ENCODE results near the gene TJAP1.
"Not testable (repeated sequence)": the region's sequence is repeated elsewhere in the genome, so short reads cannot be mapped to it uniquely, and the experiment has no call there.

Gene TJAP1

DNA sequence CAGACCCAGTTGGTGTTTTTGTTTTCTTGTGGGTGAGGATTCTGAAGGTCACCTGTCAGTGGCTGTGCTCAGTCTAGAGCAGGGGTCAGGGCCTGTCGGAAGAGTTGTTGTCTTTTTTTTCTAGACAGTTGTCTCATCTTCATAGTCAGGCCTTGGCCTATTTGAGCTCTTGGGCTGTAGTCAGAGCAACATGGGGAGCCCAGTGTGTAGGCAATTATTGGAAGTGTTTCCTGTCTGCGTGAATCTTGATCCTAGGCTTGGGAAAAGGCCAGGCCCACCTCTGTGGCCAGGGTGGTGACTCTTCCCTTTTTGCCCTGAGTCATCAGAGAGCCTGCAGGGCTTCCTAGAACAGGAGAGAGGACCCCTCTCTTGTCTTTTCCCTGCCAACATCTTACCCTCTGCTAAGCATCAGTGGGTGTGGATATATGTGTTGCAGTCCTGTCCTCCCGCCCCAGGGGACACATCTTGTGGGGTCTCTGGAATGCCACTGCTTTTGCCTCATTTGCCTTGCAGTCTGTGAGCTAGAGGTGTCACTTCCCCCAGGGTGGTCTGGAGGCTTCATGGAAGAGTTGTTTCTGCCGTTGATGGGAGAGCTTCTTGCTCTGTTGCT lies 11.4 kb downstream of the TJAP1 start:
- DNase-seq: no peak

DNA sequence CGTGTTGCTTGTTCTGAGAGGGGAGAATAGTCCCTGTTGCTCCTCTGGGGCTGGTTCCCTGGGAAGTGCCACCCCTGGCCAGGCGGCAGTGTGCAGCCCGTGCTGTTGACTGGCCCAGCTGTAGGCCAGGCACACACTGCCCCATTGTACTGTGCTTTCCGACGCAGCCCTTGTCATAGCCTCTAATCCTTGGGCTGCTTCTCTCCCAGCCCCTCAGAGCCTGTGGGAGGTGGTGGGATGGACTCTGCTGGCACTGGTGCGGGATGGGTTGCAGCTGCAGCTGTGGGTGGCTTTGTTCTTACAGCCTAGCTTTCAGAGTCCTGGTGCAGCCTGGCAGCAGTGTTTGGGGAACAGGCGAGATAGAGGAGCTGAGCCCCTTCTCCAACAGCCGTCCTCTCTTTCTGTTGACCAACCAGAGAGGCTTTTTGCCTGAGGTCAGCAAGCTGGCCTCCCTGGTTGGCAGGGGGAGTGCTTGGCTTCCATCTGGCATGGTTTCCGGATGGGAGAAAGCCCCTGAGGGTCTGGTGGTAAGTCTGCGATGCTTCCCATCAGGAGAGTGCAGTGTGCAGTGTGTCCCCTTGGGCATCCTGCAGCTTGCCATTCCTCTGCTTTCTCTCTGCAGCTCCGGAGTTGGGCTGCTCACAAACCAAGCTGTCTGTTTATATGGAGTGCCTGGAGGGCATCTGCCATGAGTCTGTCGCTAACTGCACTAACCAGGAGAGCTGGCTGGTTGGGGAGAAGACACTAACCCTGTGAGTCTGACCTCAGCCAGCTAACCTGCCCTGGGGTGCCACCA lies 12.1 kb downstream of the TJAP1 start:
- no peak for DNase-seq

DNA sequence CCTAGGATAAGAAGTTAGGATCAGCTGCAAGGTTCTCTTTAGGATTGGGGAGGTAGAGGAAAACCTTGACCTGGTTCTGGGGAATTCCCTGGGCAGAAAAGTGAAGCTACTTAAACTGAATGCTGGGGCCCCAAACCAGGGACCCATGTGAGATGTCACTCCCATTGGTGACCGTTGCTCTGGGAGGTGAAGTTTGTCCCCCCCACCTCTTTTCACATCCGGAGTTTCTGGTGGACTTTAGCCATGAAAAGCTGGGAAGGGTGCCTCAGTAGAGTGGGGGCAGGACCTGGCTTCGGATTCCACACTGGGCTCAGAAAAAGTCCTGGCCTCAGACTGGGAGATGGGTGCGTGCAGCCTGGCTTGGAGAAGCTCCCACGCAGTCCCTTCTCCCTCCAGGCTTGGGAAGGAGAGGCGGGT lies 13.2 kb downstream of the TJAP1 start:
- DNase-seq: no peak

DNA sequence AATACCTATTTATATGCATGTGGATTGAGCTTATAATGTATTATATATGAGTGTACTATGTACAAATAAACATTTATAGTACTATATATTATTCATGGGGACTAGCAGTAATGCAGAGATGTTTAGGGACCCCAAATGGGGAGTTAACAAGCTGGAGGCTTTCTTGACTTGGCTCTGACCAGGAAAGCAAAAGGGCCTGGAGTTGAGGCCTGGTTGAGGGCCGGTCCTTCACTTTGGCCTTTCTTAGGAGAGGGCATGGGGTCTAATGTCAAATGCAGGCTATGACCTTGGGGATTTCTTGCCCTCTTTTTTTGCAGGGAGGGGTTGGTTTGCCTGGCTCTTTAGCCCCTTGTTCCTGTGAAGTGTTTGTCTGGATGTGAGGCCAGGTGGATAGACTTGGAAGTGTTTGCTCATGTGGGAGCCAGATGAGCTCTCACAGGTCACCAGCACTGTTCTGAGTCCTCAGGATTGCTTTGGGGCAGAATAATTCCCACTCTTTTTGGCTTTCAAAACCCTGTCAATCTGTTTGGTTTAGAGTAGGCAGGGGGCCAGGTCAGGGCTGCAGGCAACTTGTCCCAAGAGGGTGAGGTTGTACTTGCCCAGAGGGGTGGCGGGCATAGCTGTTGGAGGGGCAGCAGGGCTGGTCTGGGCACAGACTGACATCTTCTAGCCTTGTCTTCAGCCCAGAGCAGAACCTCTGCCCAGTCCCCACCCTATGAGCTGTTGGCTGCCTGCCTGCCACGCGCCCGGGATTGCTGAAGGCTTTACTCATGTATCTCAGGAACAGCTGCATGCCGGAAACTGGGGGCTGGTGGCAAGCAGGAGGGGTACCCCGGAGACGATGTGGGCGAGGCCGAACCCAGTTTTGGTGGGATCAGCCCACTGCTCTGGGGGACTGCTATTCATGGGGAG lies 14.6 kb downstream of the TJAP1 start:
- no peak for DNase-seq

DNA sequence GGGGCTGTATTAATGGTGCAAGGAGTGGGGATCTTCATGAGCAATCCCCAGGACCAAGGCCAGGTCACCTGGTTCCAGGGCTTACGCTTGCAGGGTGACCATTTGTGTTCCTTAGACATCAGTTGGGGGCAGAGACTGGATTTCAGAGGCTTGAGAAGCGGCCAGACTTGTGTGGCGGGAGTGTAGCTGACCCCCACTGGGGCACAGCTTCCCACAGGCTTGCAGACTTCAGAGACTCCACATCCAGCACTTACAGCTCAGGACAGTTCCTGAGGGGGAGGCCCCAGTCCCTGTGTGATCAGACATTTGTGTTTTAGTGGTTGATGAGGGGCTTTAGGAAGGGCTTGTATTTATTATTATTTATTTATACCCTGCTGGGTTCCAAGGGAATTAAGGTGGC lies 15.3 kb downstream of the TJAP1 start:
- no peak for DNase-seq

DNA sequence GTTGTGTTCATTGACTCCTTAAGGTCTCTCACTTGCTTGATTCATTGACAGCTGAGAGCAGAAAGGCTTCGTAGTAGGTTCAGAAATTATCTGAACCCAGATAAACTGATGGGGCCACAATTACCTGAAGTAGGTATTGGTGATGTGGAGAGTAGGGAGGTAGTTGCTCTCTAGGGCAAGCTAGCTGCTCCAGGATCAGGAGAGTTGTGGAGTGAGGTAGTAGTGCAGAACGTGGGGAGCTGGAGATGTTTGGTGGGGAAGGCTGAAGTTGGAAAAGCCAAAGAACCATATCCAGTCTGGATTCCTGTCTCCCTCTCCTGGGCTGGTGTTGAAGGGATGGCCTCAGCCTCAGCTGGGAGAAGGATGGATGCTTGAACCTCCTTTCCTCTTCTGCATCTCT lies 15.9 kb downstream of the TJAP1 start:
- DNase-seq: no peak

DNA sequence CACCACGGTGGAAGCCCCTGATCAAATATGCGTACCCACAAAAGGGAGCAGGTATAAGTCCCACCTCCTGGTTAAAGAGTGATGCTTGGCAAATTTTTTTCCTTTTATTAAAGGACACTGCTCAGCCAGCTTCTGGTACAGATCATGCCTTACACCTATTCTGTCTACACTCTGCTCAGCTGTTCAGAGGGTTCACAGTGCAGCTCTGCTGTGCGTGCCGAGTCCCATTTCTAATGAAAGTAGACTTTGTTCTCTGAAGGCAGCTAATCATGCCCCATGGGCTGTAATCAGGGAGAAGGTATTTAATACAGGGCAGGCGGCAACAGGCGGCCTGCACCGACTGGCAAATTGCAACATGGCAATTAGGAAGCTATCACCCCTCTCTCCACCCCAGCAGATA lies 16.5 kb downstream of the TJAP1 start:
- no peak for DNase-seq

DNA sequence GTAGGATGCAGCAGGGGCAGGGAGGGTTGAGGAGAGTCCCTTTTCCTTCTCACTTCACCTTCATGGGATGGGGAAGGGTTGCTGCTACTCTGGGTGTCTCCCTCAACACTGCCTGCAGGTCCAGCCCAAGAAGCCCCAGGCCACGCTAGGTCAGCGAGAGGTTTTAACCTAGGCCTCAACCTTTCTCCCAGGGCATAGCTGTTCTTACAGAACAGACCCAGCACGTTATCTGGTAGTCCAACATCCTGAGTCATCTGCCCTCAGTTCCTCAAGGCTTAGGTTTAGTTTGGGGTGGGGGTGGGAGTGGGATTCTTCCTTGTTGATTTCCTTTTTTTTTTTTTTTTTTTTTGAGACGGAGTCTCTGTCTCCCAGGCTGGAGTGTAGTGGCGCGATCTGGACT lies 17.0 kb downstream of the TJAP1 start:
- no peak for DNase-seq

DNA sequence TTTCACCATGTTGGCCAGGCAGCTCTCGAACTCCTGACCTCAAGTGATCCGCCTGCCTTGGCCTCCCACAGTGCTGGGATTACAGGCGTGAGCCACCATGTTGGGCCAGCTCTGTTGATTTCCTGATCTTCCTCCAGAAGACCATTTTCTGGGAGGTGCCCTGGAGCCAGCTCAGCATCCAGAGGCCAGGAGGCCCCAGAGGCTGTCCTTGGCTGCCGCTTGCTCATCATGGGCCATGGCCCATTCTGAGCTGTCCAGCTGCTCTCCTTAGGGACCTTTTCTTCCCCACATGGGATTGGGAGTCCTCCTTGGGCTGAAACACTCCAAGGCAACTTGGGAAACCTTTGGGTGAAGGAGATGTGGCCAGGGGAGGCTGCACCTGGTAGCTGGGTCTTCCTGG lies 17.4 kb downstream of the TJAP1 start:
- no peak for DNase-seq

DNA sequence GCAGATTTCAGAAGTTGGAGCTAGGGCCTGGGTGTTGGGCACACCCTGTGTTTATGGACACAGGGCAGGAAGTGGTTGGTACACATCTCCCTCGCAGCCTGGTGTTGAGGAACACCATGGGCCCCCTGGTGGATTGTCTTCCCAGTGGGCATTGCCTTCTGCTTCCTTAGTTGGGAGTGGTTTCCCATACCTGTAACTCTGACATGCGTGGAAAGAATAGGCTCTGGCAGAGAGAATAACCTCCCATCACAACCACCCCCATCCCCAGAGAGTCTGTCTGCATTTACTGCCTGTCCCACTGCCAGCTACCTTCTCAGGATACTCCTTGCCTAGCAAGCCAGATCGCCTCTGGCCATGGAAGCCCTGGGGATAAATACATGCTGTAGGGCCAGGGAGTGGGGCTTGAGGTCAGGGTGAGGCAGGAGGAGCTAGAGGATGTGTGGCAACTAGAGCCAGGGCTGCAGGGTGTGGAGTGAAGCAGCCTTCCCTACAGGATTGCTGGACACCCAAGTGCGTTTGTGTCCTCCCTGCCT lies 18.1 kb downstream of the TJAP1 start:
- DNase-seq: no peak

DNA sequence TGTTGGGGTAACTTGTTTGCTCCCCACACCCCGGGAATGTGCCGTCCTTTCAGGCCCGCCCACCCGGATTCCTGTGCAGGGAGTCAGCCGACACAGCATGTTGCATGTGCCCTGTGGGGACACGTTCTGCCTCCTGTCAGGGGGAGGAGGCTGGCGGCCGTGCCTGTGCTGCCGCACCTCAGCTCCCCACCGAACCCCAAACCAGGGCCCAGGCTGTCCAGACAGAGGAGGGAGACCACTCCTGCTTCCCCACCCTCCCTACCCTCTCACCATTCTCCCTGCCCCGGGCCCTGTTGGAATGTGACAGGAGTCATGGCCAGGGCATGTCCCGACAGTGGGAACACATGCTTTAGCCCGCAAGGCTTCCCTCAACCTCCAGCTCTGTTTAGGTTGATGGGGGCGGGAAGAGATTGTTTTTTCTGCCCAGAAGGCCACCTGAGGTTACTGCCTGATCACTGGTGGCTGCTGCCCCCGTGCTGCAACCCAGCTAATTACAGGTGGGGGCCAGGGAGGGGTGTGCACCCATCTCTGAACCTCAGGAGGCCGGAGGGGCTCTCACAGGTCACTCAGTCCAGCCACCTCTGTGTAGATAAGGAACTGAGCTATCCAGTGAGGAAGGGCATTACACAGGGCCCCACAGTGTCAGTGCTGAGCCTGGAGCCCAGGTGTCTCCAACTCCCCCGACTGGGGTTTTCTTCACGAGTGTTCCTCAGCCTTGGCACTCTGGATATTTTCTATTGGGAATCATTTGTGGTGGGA lies 19.2 kb downstream of the TJAP1 start:
- no peak for DNase-seq

DNA sequence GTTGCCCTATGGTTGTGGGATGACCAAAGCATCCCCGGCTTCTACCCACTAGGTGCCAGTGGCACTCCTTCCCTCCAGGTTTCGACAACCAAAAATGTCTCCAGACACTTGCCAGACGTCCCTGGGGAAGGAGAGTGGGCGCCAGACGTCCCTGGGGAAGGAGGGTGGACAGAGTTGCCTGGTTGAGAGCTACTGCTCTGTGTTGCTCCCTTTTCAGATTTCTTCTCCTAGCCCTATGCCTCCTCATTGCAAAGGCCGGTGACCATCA lies 19.7 kb downstream of the TJAP1 start:
- DNase-seq: no peak

DNA sequence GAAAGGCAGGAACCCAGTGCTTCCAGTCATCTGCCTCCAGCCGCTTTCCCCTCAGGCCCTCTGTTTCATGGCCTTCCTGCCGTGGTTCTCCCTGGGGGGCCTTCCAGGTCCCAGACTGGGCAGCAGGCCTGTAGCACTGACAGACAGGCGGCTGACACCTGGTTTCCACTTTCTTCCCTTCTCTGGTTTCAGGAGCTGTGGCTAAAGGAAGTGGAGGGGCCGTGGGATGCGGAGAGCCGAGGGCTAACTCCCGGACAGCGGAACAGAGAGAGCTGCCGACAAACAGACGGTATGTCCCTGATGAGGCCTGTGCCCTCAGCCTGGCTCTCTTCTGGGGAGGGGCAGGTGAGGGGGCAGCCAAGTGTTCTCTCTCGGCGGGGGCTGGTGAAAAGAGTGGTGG lies 20.3 kb downstream of the TJAP1 start:
- no peak for DNase-seq

DNA sequence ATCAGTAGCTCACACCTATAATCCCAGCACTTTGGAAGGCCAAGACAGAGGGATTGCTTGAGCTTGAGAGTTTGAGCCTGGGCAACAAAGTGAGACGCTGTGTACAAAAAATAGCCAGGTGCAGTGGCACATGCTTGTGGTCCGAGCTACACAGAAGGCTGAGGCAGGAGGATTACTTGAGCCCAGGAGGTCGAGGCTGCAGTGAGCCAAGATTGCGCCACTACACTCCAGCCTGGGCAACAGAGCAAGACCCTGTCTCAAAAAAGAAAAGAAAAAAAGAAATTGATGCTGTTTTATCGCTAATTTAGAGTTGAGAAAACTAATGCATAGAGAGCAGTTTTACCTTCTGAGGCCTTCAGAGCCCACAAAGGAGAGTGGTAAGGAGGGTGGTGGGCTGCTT lies 20.9 kb downstream of the TJAP1 start:
- DNase-seq: not testable (repeated sequence)

DNA sequence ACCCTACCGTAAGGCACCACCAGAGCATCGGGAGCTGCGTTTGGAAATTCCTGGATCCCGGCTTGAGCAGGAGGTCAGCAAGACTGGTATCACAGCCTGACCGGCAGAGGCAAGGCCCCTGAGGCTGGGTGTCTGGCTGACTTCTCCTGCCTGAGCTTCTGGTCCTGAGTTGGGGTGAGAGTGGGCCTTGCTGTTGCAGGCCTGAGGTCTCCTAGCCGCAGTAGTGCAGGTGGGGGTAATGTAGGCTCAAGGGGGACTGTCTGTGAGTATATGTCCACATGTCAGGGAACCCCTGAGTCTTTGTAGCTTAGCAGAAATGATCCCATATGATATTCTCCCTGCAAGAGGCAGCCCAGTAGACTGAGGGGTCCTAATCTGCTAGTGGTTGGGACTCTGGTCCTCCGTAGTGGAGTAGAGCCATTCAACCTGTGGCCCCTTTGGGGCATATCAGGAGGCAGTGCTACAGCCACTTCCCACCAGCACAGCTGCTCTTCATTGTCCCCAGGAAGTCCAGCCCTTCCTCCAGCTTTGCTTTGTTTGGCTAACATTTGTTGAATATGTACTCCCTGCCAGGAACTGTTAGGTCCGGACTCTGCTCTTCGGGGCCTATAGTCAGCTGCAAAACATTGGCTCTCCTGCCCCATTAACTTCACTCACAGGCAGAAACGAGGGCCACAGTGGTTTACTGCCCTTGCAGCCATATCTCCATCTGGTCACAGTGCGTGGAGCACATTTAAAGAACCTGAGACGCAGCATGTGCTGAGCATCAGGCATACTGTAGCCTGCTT lies 21.9 kb downstream of the TJAP1 start:
- no peak for DNase-seq

DNA sequence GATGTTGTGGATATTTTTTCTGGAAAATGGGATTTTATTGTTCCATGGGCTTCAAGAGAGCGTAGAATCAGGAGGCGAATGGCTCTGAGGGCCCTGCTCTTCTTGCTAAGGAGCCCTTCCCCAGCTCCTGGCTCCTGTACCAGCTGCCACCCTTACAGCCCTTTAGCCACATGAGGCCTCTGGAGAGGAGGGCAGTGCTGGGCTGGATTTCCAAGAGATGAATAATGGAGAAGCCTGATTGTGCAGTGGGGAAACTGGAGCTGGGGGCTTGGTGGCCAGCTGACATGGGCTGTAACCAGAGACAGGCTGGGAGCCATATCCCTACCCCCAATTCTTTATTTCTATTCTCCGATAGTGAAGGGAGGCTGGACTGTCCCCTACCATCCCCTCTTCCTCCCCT lies 23.6 kb downstream of the TJAP1 start:
- no peak for DNase-seq

DNA sequence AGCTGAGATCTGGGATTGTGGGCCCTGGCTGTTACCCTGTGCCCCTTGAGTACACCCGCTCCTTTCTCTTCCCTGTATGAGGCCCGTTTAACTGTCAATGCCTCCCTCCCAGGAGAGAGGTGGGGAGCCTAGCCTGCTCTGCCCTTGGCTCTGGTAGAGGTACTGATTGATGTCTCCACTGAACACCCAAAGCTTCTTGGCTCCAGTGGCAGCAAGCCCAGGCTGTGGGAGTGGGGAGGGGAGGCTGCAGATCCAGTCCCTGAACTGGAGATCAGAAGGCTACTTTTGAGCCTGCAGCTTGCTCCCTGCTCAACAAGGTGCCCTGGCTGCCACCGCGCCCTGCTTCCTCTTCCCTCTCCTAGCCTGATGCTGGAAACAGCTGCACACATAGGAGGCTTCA lies 25.3 kb downstream of the TJAP1 start:
- no peak for DNase-seq

DNA sequence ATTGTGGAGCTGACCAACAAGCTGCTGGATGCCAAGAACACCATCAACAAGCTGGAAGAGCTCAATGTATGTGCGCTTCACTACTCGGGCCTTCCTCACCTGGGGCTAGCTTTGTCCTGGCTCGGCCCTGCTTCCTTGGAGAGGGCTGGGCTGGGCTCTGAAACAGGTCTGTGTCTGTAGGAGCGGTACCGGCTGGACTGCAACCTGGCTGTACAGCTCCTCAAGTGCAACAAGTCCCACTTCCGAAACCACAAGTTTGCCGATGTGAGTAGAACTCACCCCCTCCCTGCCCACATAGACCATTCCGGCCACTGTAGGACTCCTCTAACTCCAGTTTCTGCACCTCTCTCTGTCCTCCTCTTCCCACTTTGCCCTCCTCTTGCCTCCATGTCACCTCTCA lies 26.1 kb downstream of the TJAP1 start:
- DNase-seq: no peak

DNA sequence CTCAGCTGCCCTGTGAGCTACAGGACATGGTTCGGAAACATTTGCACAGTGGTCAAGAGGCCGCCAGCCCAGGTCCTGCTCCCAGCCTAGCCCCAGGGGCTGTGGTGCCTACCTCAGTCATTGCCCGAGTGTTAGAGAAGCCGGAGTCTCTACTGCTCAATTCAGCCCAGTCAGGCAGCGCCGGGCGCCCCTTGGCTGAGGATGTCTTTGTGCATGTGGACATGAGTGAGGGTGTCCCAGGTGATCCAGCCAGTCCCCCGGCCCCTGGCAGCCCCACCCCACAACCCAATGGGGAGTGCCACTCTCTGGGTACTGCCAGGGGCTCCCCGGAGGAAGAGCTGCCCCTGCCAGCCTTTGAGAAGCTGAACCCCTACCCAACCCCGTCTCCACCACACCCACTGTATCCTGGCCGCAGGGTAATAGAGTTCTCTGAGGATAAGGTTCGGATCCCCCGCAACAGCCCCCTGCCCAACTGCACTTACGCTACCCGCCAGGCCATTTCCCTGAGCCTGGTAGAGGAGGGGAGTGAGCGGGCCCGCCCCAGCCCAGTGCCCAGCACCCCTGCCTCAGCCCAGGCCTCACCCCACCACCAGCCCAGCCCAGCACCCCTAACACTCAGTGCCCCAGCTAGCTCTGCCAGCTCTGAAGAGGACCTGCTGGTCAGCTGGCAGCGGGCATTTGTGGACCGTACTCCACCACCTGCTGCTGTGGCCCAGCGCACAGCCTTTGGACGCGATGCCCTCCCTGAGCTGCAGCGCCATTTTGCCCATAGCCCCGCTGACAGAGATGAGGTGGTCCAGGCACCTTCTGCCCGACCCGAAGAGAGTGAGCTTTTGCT lies 27.6 kb downstream of the TJAP1 start:
- no peak for DNase-seq

DNA sequence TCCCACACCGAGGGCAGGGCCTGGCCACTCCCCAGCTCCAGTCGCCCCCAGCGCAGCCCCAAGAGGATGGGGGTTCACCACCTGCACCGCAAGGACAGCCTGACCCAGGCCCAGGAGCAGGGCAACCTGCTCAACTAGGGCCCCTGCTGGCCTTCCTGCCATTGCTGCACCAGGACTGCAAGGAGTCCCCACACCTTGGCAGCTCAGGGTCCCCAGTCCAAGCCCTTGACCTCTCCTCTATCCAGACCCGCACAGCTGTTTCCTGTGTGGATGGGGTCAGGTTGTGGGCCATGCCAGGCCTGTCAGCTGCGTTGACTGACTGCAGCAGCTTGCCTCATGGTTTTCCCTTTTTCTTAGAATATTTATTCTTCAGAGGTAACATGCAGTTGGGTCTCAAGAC lies 28.3 kb downstream of the TJAP1 start:
- DNase-seq: no peak

DNA sequence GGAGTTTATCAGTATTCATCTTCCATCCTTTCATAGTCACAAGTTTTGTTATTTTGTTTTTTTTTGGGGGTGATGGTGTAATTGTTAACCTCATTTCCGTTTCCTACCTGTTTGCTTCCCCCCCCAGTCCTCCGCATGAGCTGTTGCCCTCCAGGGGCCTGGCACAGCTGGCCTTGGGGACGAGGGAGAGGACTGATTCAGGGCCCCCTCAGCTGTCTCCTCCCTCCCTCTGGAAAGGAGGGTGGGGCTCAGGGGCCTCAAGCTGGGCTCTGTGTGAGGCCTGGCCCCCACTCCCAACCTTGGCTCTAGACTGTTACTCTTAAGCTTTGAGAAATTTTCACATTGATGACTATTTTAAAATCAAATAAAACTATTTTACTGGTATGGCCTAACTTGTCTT lies 28.8 kb downstream of the TJAP1 start:
- no peak for DNase-seq

Data from NCI-H2107 (cell line).